A549 (cell line): ENCODE measurements around the gene TNS3. TPM values are rescaled to one million over a fixed set of nuclear protein-coding genes. Genes with fewer than 3 reads are reported as not detected.

Source experiments
- ATAC-seq, 2 experiments: fragments of 200-7000 bp in 1 of 2; fragments of >200 bp in 1 of 2; cut with Nextera tagmentation in 1 of 2; cut with Tn5 transposase in 1 of 2; 3 replicates each; pipeline versions ENCODE4 v1.8.0 to v1.9.1; 2018 to 2020; ENCODE audit warnings: mild to moderate bottlenecking in 1 of 2, moderate library complexity in 1 of 2
- CTCF ChIA-PET: fragments of 300-600 bp; sonication (Branson Sonifier 250); formaldehyde crosslinking; extraction: SDS; loops from one replicate; lab custom pipeline; 2021; ENCODE audit warnings: antibody characterized with exemption, inconsistent platforms; lab: Yijun Ruan, JAX
- POLR2A ChIA-PET: fragments of 350-600 bp; formaldehyde crosslinking; extraction: SDS; loops from one replicate; lab custom pipeline; 2021; ENCODE audit warnings: antibody characterized with exemption, inconsistent platforms; lab: Yijun Ruan, JAX
- DNase-seq, 2 experiments: peaks; one replicate each; pipeline versions ENCODE4 v3.0.0 to v3.0.0-alpha.2; 2011 to 2016; ENCODE audit warnings: low read depth in 1 of 2, low spot score in 1 of 2
- FAIRE-seq: peaks from 2 replicates; lab custom pipeline; 2011; peaks lifted over from hg19 to GRCh38; lab: Jason Lieb, UNC
- H3K27ac ChIP-seq, 2 experiments: fragments of >200 bp; sonication (Bioruptor Twin); formaldehyde crosslinking; 3 replicates each; pipeline ENCODE4 v1.5.1; 2016 to 2017
- H3K4me1 ChIP-seq: fragments of >200 bp; sonication (Bioruptor Twin); formaldehyde crosslinking; 3 replicates; pipeline ENCODE4 v1.6.1; 2016
- H3K4me2 ChIP-seq: fragments of >200 bp; sonication (Bioruptor Twin); formaldehyde crosslinking; 3 replicates; pipeline ENCODE4 v1.6.1; 2016
- H3K4me3 ChIP-seq: fragments of >200 bp; sonication (Bioruptor Twin); formaldehyde crosslinking; 3 replicates; pipeline ENCODE4 v1.5.1; 2016
- H3K9me3 ChIP-seq: fragments of >200 bp; sonication (Bioruptor Twin); formaldehyde crosslinking; 3 replicates; pipeline ENCODE4 v1.6.1; 2016
- ATOH8 ChIP-seq: fragments of 250-450 bp; sonication (Bioruptor Pico); IDR thresholded peaks from 2 replicates; pipeline ENCODE4 v1.5.0; 2020; ENCODE audit warnings: low read depth, mild to moderate bottlenecking, moderate library complexity
- BHLHE40 ChIP-seq: IDR thresholded peaks from 2 replicates; pipeline ENCODE4 v1.6.1; 2012; ENCODE audit warnings: low read depth, low read length, inconsistent platforms
- CEBPB ChIP-seq, 2 experiments: fragments of >200 bp in 1 of 2; sonication (Bioruptor Twin) in 1 of 2; formaldehyde crosslinking in 1 of 2; IDR thresholded peaks; 2 replicates each; pipeline ENCODE4 v1.6.1; 2012 to 2016
- CHD4 ChIP-seq: fragments of 200-600 bp; sonication (generic); IDR thresholded peaks from 2 replicates; pipeline ENCODE4 v1.6.1; 2016; ENCODE audit warnings: antibody characterized with exemption, mild to moderate bottlenecking, borderline replicate concordance
- CTCF ChIP-seq: fragments of >200 bp; sonication (Bioruptor Twin); formaldehyde crosslinking; IDR thresholded peaks from 3 replicates; pipeline ENCODE4 v1.5.1; 2016
- E2F6 ChIP-seq: IDR thresholded peaks from 2 replicates; pipeline ENCODE4 v1.6.1; 2012; ENCODE audit warnings: low read depth, borderline replicate concordance
- EHF ChIP-seq: fragments of 250-450 bp; sonication (Bioruptor Pico); IDR thresholded peaks from 2 replicates; pipeline ENCODE4 v1.5.0; 2020; ENCODE audit warnings: mild to moderate bottlenecking
- EHMT2 ChIP-seq: fragments of 200-600 bp; sonication (generic); IDR thresholded peaks from 2 replicates; pipeline ENCODE4 v1.6.1; 2016; ENCODE audit warnings: antibody characterized with exemption, low read depth, mild to moderate bottlenecking, moderate library complexity
- FOSB ChIP-seq: fragments of 250-450 bp; sonication (Bioruptor Pico); IDR thresholded peaks from 2 replicates; pipeline ENCODE4 v1.5.0; 2020; ENCODE audit warnings: mild to moderate bottlenecking, moderate library complexity
- FOSL2 ChIP-seq, 2 experiments: fragments of 450-650 bp in 1 of 2; fragments of >200 bp in 1 of 2; sonication (Bioruptor Twin) in 1 of 2; formaldehyde crosslinking; IDR thresholded peaks; 2 replicates each; pipeline versions ENCODE4 v1.5.0 to v1.6.1; 2016 to 2020; ENCODE audit warnings: mild to moderate bottlenecking in 1 of 2, moderate library complexity in 1 of 2
- GATA3 ChIP-seq: IDR thresholded peaks from 2 replicates; pipeline ENCODE4 v1.6.1; 2012; ENCODE audit warnings: borderline replicate concordance
- HDAC2 ChIP-seq: fragments of 200-600 bp; sonication (generic); IDR thresholded peaks from 2 replicates; pipeline ENCODE4 v1.6.1; 2016
- HES2 ChIP-seq: fragments of >200 bp; sonication (Bioruptor Twin); formaldehyde crosslinking; IDR thresholded peaks from 2 replicates; pipeline ENCODE4 v1.6.1; 2016
- HEYL ChIP-seq: fragments of 250-450 bp; sonication (Bioruptor Pico); IDR thresholded peaks from 2 replicates; pipeline ENCODE4 v1.8.0; 2021; ENCODE audit warnings: mild to moderate bottlenecking, moderate library complexity
- HMGXB4 ChIP-seq: fragments of 250-450 bp; sonication (Bioruptor Pico); IDR thresholded peaks from 2 replicates; pipeline ENCODE4 v1.5.0; 2021; ENCODE audit warnings: mild to moderate bottlenecking, moderate library complexity, borderline replicate concordance
- HOXB5 ChIP-seq: fragments of 250-450 bp; sonication (Bioruptor Pico); IDR thresholded peaks from 2 replicates; pipeline ENCODE4 v1.5.0; 2020; ENCODE audit warnings: mild to moderate bottlenecking, moderate library complexity
- JUNB ChIP-seq: fragments of >200 bp; sonication (Bioruptor Twin); formaldehyde crosslinking; IDR thresholded peaks from 2 replicates; pipeline ENCODE4 v1.6.1; 2016
- KDM1A ChIP-seq: fragments of 200-600 bp; sonication (generic); IDR thresholded peaks from 2 replicates; pipeline ENCODE4 v1.6.1; 2016; ENCODE audit warnings: low read depth, mild to moderate bottlenecking
- MAFK ChIP-seq: fragments of 450-650 bp; IDR thresholded peaks from 2 replicates; pipeline ENCODE4 v1.6.1; 2014; ENCODE audit not compliant: partially characterized antibody
- MAX ChIP-seq: IDR thresholded peaks from 2 replicates; pipeline ENCODE4 v1.6.1; 2012
- MAZ ChIP-seq: fragments of 150-350 bp; IDR thresholded peaks from 2 replicates; pipeline ENCODE4 v1.6.1; 2014; ENCODE audit warnings: antibody characterized with exemption, low read depth, low read length, borderline replicate concordance
- MYC ChIP-seq: IDR thresholded peaks from 2 replicates; pipeline ENCODE4 v1.6.1; 2012; ENCODE audit warnings: mild to moderate bottlenecking, inconsistent platforms, low read length, improper control_type of control experiment, borderline replicate concordance
- PHF8 ChIP-seq: fragments of 200-600 bp; sonication (generic); IDR thresholded peaks from 2 replicates; pipeline ENCODE4 v1.6.1; 2016; ENCODE audit warnings: low read depth, mild to moderate bottlenecking, antibody characterized with exemption, moderate library complexity, borderline replicate concordance
- POLR2AphosphoS2 ChIP-seq: conservative IDR thresholded peaks from 2 replicates; pipeline ENCODE4 v1.6.1; 2012; ENCODE audit warnings: low read length, improper control_type of control experiment, inconsistent platforms
- RARB ChIP-seq: fragments of 250-450 bp; sonication (Bioruptor Pico); IDR thresholded peaks from 2 replicates; pipeline ENCODE4 v1.8.0; 2021; ENCODE audit warnings: mild to moderate bottlenecking, moderate library complexity
- RCOR1 ChIP-seq: fragments of 150-350 bp; IDR thresholded peaks from 2 replicates; pipeline ENCODE4 v1.6.1; 2014; ENCODE audit warnings: antibody characterized with exemption, low read length, low read depth
- RNF2 ChIP-seq: fragments of 200-600 bp; sonication (generic); IDR thresholded peaks from 2 replicates; pipeline ENCODE4 v1.6.1; 2016; ENCODE audit warnings: low read depth, mild to moderate bottlenecking, antibody characterized with exemption, moderate library complexity, borderline replicate concordance
- SMC3 ChIP-seq: fragments of >200 bp; sonication (Bioruptor Twin); formaldehyde crosslinking; IDR thresholded peaks from 3 replicates; pipeline ENCODE4 v1.6.1; 2018; ENCODE audit warnings: inconsistent platforms
- SREBF2 ChIP-seq: fragments of 450-650 bp; IDR thresholded peaks from 2 replicates; pipeline ENCODE4 v1.6.1; 2014; ENCODE audit warnings: mild to moderate bottlenecking, moderate library complexity
- TP53 ChIP-seq: fragments of 250-450 bp; sonication (Bioruptor Pico); IDR thresholded peaks from 2 replicates; pipeline ENCODE4 v1.5.0; 2021; ENCODE audit warnings: mild to moderate bottlenecking, moderate library complexity
- WGBS: methylation state at CpG from one replicate; pipeline ENCODE4 v1.1.6; 2017; ENCODE audit errors: missing lambda C conversion rate; 5-methylcytosine and 5-hydroxymethylcytosine counted together
- polyA plus RNA-seq, 4 experiments: library from polyadenylated mRNA; depleted of rRNA in 3 of 4; stranded (reverse); fragments of >200 nt; fragmentation: RNase III in 1 of 4; extraction: RNeasy Plus Mini Kit Qiagen cat#74134 plus additional on column Dnase treatment in 1 of 4; gene quantifications; 2 replicates in 3 of 4; 3 replicates in 1 of 4; pipeline ENCODE4 v1.2.3, GENCODE V29; 2011 to 2017

Gene TNS3
- polyA plus RNA-seq, 2 of the 4 experiments (the other 2 are of a cell fraction), result 107 to 134 TPM

- no peak overlapping the region for H3K4me3 ChIP-seq
- 89% methylated on average over 17 of the region's 17 CpGs for WGBS
- H3K27ac ChIP-seq, result peak overlapping the region in 1 of 2 experiments; percentile 40; a peak in 3 of 6 replicates
- peak overlapping the region; percentile 18; the same call in 2 of the 3 replicates for H3K4me2 ChIP-seq
- ATAC-seq, result peak in 1 of 2 experiments; percentile 5; a peak in 3 of 6 replicates
- no peak for DNase-seq
- ChIA-PET POLR2A (no interaction called here), CTCF (interaction anchor here (0.9 to 1.6 kb wide), 5 partner anchors 18 to 334 kb away, joined by 3 to 4 read pairs (median 3); no protein-coding TSS in a partner anchor)
- H3K4me1 ChIP-seq, result peaks cover 98% of the 10 kb centered on the region
- no peak for FAIRE-seq
- TF ChIP-seq BHLHE40 (no peak), FOSL2 (IDR thresholded peaks at IDR 0.05) (no peak), FOSL2 (CRISPR knock-in tag; IDR thresholded peaks at IDR 0.05) (no peak), TP53 (CRISPR knock-in tag) (no peak), PHF8 (no peak), HES2 (no peak), EHMT2 (no peak), RNF2 (no peak), HEYL (CRISPR knock-in tag) (no peak), SMC3 (no peak), EHF (CRISPR knock-in tag) (no peak), CHD4 (no peak), HMGXB4 (CRISPR knock-in tag) (no peak), RCOR1 (no peak), JUNB (no peak), CEBPB (IDR thresholded peaks at IDR 0.05) (no peak), POLR2AphosphoS2 (no peak), CTCF (no peak), MAZ (no peak)
- H3K9me3 ChIP-seq, result no peaks in the 10 kb centered on the region
Measured at GRCh38 chr7:47484923-47485639, 96.8 kb downstream of the TNS3 start.

- peaks cover 100% of the 10 kb centered on the region for H3K4me1 ChIP-seq
- no peak overlapping the region for H3K4me3 ChIP-seq
- no peak for ATAC-seq
- peak overlapping the region in 1 of 2 experiments; percentile 40; a peak in 2 of 6 replicates for H3K27ac ChIP-seq
- POLR2A ChIA-PET, result no interaction called here
- TF ChIP-seq FOSB (no peak), EHMT2 (no peak), MYC (no peak), PHF8 (no peak), E2F6 (no peak), HOXB5 (no peak), ATOH8 (CRISPR knock-in tag) (no peak), MAFK (no peak), JUNB (no peak), RARB (CRISPR knock-in tag) (no peak), MAX (no peak), KDM1A (no peak), GATA3 (no peak), POLR2AphosphoS2 (no peak), HDAC2 (no peak), SREBF2 (no peak)
- TF ChIP-seq, all 56 proteins: peak for 0
- WGBS, result 99% methylated on average over 7 of the region's 7 CpGs
- FAIRE-seq (no peak), DNase-seq (no peak)
- Histone ChIP-seq H3K9me3 (no peaks in the 10 kb centered on the region), H3K4me2 (no peak overlapping the region)
- CTCF ChIA-PET, result interaction anchor here (0.6 to 1.6 kb wide), 8 partner anchors 17 to 461 kb away, joined by 3 to 4 read pairs (median 3); no protein-coding TSS in a partner anchor
Measured at GRCh38 chr7:47484457-47484856, 97.5 kb downstream of the TNS3 start.
